Type B pancreatic cell (in vitro differentiated cells): ENCODE measurements around the gene PORCN. TPM values are rescaled to one million over a fixed set of nuclear protein-coding genes. Genes with fewer than 3 reads are reported as not detected.
A peak's percentile ranks its signal among the peaks of the same experiment; 100 is the strongest.

ENCODE experiments used
- DNase-seq: peaks from one replicate; pipeline ENCODE4 v3.0.0; 2021; ENCODE audit warnings: mixed read lengths; ENCODE audit not compliant: unreplicated experiment; ENCODE audit errors: extremely low spot score
- H3K27ac Mint-ChIP-seq: 2 replicates; pipeline ENCODE4 v1.8.0; 2021; ENCODE audit warnings: mild to moderate bottlenecking, mixed read lengths
- H3K27me3 Mint-ChIP-seq: 2 replicates; pipeline ENCODE4 v1.8.0; 2021; ENCODE audit warnings: mixed read lengths
- H3K36me3 Mint-ChIP-seq: 2 replicates; pipeline ENCODE4 v1.8.0; 2021; ENCODE audit warnings: mixed read lengths
- H3K4me1 Mint-ChIP-seq: one replicate; pipeline ENCODE4 v1.8.0; 2021; ENCODE audit warnings: mixed read lengths; ENCODE audit not compliant: unreplicated experiment
- H3K4me3 Mint-ChIP-seq: 2 replicates; pipeline ENCODE4 v1.8.0; 2021; ENCODE audit warnings: mild to moderate bottlenecking, mixed read lengths
- H3K9me3 Mint-ChIP-seq: 2 replicates; pipeline ENCODE4 v1.8.0; 2021; ENCODE audit warnings: mixed read lengths
- CTCF ChIP-seq: fragments of 200-600 bp; sonication (generic); conservative IDR thresholded peaks from 2 replicates; pipeline ENCODE4 v1.5.0; 2021; ENCODE audit warnings: antibody characterized with exemption, mild to moderate bottlenecking
- total RNA-seq: library from RNA; stranded (reverse); gene quantifications from 2 replicates; pipeline ENCODE4 v1.2.1, GENCODE V29; 2021; ENCODE audit warnings: low replicate concordance

Gene PORCN
- total RNA-seq, 1 donor from 2014 or later = 10.0 TPM

GRCh38 chrX:48470110-48470832 is 38.5 kb upstream of the PORCN start, which contains the start of gene SLC38A5:
SLC38A5 (minus strand) TSS chrX:48470260; CDS start chrX:48467924, 2,336 bp downstream.
- H3K9me3 Mint-ChIP-seq = no peaks in the 10 kb centered on the region
- no peak for DNase-seq
- peaks cover 9% of the 10 kb centered on the region for H3K4me1 Mint-ChIP-seq
- no peak within 1 kb of the TSS for H3K4me3 Mint-ChIP-seq
- TF ChIP-seq CTCF = no peak
- H3K27ac Mint-ChIP-seq = peak within 1 kb of the TSS; percentile 23
- no peaks in the 10 kb centered on the region for H3K36me3 Mint-ChIP-seq
- peaks cover 16% of the 10 kb centered on the region for H3K27me3 Mint-ChIP-seq

GRCh38 chrX:48470833-48471118 is 38.0 kb upstream of the PORCN start:
- Mint-ChIP-seq H3K9me3 (no peaks in the 10 kb centered on the region), H3K4me3 (no peak overlapping the region), H3K27ac (no peak overlapping the region), H3K27me3 (peaks cover 16% of the 10 kb centered on the region), H3K36me3 (no peaks in the 10 kb centered on the region), H3K4me1 (peaks cover 9% of the 10 kb centered on the region)
- TF ChIP-seq CTCF = no peak
- DNase-seq = no peak

- H3K27me3 Mint-ChIP-seq = peaks cover 16% of the 10 kb centered on the region
- H3K4me3 Mint-ChIP-seq = peak overlapping the region; percentile 62
- peaks cover 9% of the 10 kb centered on the region for H3K4me1 Mint-ChIP-seq
- H3K36me3 Mint-ChIP-seq = no peaks in the 10 kb centered on the region
- no peaks in the 10 kb centered on the region for H3K9me3 Mint-ChIP-seq
- TF ChIP-seq CTCF = no peak
- H3K27ac Mint-ChIP-seq = peak overlapping the region; percentile 39
- no peak for DNase-seq
Observed at GRCh38 chrX:48471504-48471903, 37.3 kb upstream of the PORCN start.

- no peak for DNase-seq
- peaks cover 2% of the 10 kb centered on the region for H3K9me3 Mint-ChIP-seq
- peaks cover 2% of the 10 kb centered on the region for H3K36me3 Mint-ChIP-seq
- no peak overlapping the region for H3K4me3 Mint-ChIP-seq
- H3K27ac Mint-ChIP-seq = no peak overlapping the region
- peaks cover 16% of the 10 kb centered on the region for H3K27me3 Mint-ChIP-seq
- no peak for TF ChIP-seq CTCF
- peaks cover 11% of the 10 kb centered on the region for H3K4me1 Mint-ChIP-seq
Observed at GRCh38 chrX:48472225-48472624, 36.6 kb upstream of the PORCN start.

GRCh38 chrX:48472851-48473703 is 35.7 kb upstream of the PORCN start:
- Mint-ChIP-seq H3K27ac (no peak overlapping the region), H3K9me3 (peaks cover 6% of the 10 kb centered on the region), H3K4me3 (no peak overlapping the region), H3K36me3 (peaks cover 6% of the 10 kb centered on the region), H3K4me1 (peaks cover 16% of the 10 kb centered on the region), H3K27me3 (peaks cover 13% of the 10 kb centered on the region)
- no peak for TF ChIP-seq CTCF
- no peak for DNase-seq
